ENCODE measurements around the gene LRRC37B.
"Not testable (repeated sequence)": the region's sequence is repeated elsewhere in the genome, so short reads cannot be mapped to it uniquely, and the experiment has no call there.

LRRC37B gene

GRCh38 chr17:32006957-32007462 is at the start of gene LRRC37B:
Gene LRRC37B (plus strand): TSS chr17:32007383. CDS start chr17:32021393, 14,010 bp downstream.
- Histone ChIP-seq H3K9ac (ENCODE audit: low read depth, low read length) (peak within 1 kb of the TSS; percentile 72), H3K36me3 (ENCODE audit: insufficient read depth, low read length) (no peaks in the 10 kb centered on the region), H3K9me3 (ENCODE audit: control insufficient read depth, insufficient read depth, low read length) (no peaks in the 10 kb centered on the region), H3K4me1 (ENCODE audit: insufficient read depth, low read length) (0 out of 2 replicates have a peak, but pooled peaks cover 3% of the 10 kb centered on the region)

GRCh38 chr17:31964131-31964530 is 43.1 kb upstream of the LRRC37B start:
- H3K36me3 ChIP-seq (ENCODE audit: insufficient read depth, low read length); H3K4me1 ChIP-seq (ENCODE audit: insufficient read depth, low read length); H3K9me3 ChIP-seq (ENCODE audit: control insufficient read depth, insufficient read depth, low read length); H3K9ac ChIP-seq (ENCODE audit: low read depth, low read length): not testable (repeated sequence)

GRCh38 chr17:31967648-31968047 is 39.5 kb upstream of the LRRC37B start:
- no peaks in the 10 kb centered on the region for H3K4me1 ChIP-seq (ENCODE audit: insufficient read depth, low read length)
- H3K36me3 ChIP-seq (ENCODE audit: insufficient read depth, low read length), result peaks cover 4% of the 10 kb centered on the region
- H3K9me3 ChIP-seq (ENCODE audit: control insufficient read depth, insufficient read depth, low read length), result no peaks in the 10 kb centered on the region
- H3K9ac ChIP-seq (ENCODE audit: low read depth, low read length), result no peak overlapping the region

- H3K9ac ChIP-seq (ENCODE audit: low read depth, low read length); H3K9me3 ChIP-seq (ENCODE audit: control insufficient read depth, insufficient read depth, low read length); H3K36me3 ChIP-seq (ENCODE audit: insufficient read depth, low read length); H3K4me1 ChIP-seq (ENCODE audit: insufficient read depth, low read length): not testable (repeated sequence)
These were observed 36.8 kb upstream of the LRRC37B start for GRCh38 chr17:31970416-31970815.

GRCh38 chr17:31974269-31975071 is 32.7 kb upstream of the LRRC37B start:
- not testable (repeated sequence) for H3K36me3 ChIP-seq (ENCODE audit: insufficient read depth, low read length); H3K4me1 ChIP-seq (ENCODE audit: insufficient read depth, low read length); H3K9ac ChIP-seq (ENCODE audit: low read depth, low read length); H3K9me3 ChIP-seq (ENCODE audit: control insufficient read depth, insufficient read depth, low read length)

GRCh38 chr17:31975391-31975790 is 31.8 kb upstream of the LRRC37B start:
- H3K36me3 ChIP-seq (ENCODE audit: insufficient read depth, low read length); H3K9ac ChIP-seq (ENCODE audit: low read depth, low read length); H3K9me3 ChIP-seq (ENCODE audit: control insufficient read depth, insufficient read depth, low read length); H3K4me1 ChIP-seq (ENCODE audit: insufficient read depth, low read length): not testable (repeated sequence)

- H3K9ac ChIP-seq (ENCODE audit: low read depth, low read length); H3K9me3 ChIP-seq (ENCODE audit: control insufficient read depth, insufficient read depth, low read length); H3K4me1 ChIP-seq (ENCODE audit: insufficient read depth, low read length): not testable (repeated sequence)
- peaks cover 35% of the 10 kb centered on the region for H3K36me3 ChIP-seq (ENCODE audit: insufficient read depth, low read length)
These were observed 15.4 kb upstream of the LRRC37B start for GRCh38 chr17:31991821-31992220.

GRCh38 chr17:31997005-31997404 is 10.2 kb upstream of the LRRC37B start:
- Histone ChIP-seq H3K4me1 (ENCODE audit: insufficient read depth, low read length) (no peaks in the 10 kb centered on the region), H3K9ac (ENCODE audit: low read depth, low read length) (no peak overlapping the region), H3K36me3 (ENCODE audit: insufficient read depth, low read length) (peaks cover 32% of the 10 kb centered on the region), H3K9me3 (ENCODE audit: control insufficient read depth, insufficient read depth, low read length) (no peaks in the 10 kb centered on the region)

- H3K9ac ChIP-seq (ENCODE audit: low read depth, low read length), result peak overlapping the region; percentile 60
- H3K9me3 ChIP-seq (ENCODE audit: control insufficient read depth, insufficient read depth, low read length), result no peaks in the 10 kb centered on the region
- 0 out of 2 replicates have a peak, but pooled peaks cover 3% of the 10 kb centered on the region for H3K4me1 ChIP-seq (ENCODE audit: insufficient read depth, low read length)
- no peaks in the 10 kb centered on the region for H3K36me3 ChIP-seq (ENCODE audit: insufficient read depth, low read length)
These were observed 498 bp downstream of the LRRC37B start for GRCh38 chr17:32007463-32008298.

- no peaks in the 10 kb centered on the region for H3K36me3 ChIP-seq (ENCODE audit: insufficient read depth, low read length)
- H3K9ac ChIP-seq (ENCODE audit: low read depth, low read length), result no peak overlapping the region
These were observed 2.0 kb downstream of the LRRC37B start for GRCh38 chr17:32009262-32009542.

GRCh38 chr17:32010114-32010513 is 2.9 kb downstream of the LRRC37B start:
- 0 out of 2 replicates have a peak, but pooled peaks cover 3% of the 10 kb centered on the region for H3K4me1 ChIP-seq (ENCODE audit: insufficient read depth, low read length)
- H3K9me3 ChIP-seq (ENCODE audit: control insufficient read depth, insufficient read depth, low read length), result no peaks in the 10 kb centered on the region
- H3K36me3 ChIP-seq (ENCODE audit: insufficient read depth, low read length), result no peaks in the 10 kb centered on the region
- H3K9ac ChIP-seq (ENCODE audit: low read depth, low read length), result no peak overlapping the region

More at GRCh38 chr17:32009262-32009542, 2.0 kb downstream of the LRRC37B start:
- Histone ChIP-seq H3K4me1 (ENCODE audit: insufficient read depth, low read length) (0 out of 2 replicates have a peak, but pooled peaks cover 3% of the 10 kb centered on the region), H3K9me3 (ENCODE audit: control insufficient read depth, insufficient read depth, low read length) (no peaks in the 10 kb centered on the region)

- H3K9me3 ChIP-seq (ENCODE audit: control insufficient read depth, insufficient read depth, low read length), result no peaks in the 10 kb centered on the region
- no peak overlapping the region for H3K9ac ChIP-seq (ENCODE audit: low read depth, low read length)
- H3K4me1 ChIP-seq (ENCODE audit: insufficient read depth, low read length), result no peaks in the 10 kb centered on the region
- no peaks in the 10 kb centered on the region for H3K36me3 ChIP-seq (ENCODE audit: insufficient read depth, low read length)
These were observed 8.2 kb downstream of the LRRC37B start for GRCh38 chr17:32015245-32016013.

- Histone ChIP-seq H3K9ac (ENCODE audit: low read depth, low read length) (no peak overlapping the region), H3K4me1 (ENCODE audit: insufficient read depth, low read length) (no peaks in the 10 kb centered on the region), H3K9me3 (ENCODE audit: control insufficient read depth, insufficient read depth, low read length) (no peaks in the 10 kb centered on the region), H3K36me3 (ENCODE audit: insufficient read depth, low read length) (no peaks in the 10 kb centered on the region)
These were observed 9.0 kb downstream of the LRRC37B start for GRCh38 chr17:32016231-32016630.

- no peaks in the 10 kb centered on the region for H3K36me3 ChIP-seq (ENCODE audit: insufficient read depth, low read length)
- no peaks in the 10 kb centered on the region for H3K4me1 ChIP-seq (ENCODE audit: insufficient read depth, low read length)
- no peak overlapping the region for H3K9ac ChIP-seq (ENCODE audit: low read depth, low read length)
These were observed 12.0 kb downstream of the LRRC37B start for GRCh38 chr17:32019228-32019627.

More at GRCh38 chr17:32019228-32019627, 12.0 kb downstream of the LRRC37B start:
- no peaks in the 10 kb centered on the region for H3K9me3 ChIP-seq (ENCODE audit: control insufficient read depth, insufficient read depth, low read length)
